WTC11 (cell line): Measurements from ENCODE around the gene CAPN15. TPM values are rescaled to one million over a fixed set of nuclear protein-coding genes. Genes with fewer than 3 reads are reported as not detected.

ENCODE experiments used
- ATAC-seq: fragments of 200-7000 bp; cut with Tn5 transposase; 2 replicates; pipeline ENCODE4 v1.10.0; 2021; ENCODE audit warnings: mild to moderate bottlenecking, moderate library complexity
- CTCF ChIA-PET: fragments of 300-600 bp; sonication (Branson Sonifier 250); formaldehyde crosslinking; loops from one replicate; lab custom pipeline; 2021; ENCODE audit warnings: antibody characterized with exemption; lab: Charles Lee
- POLR2A ChIA-PET: fragments of 350-600 bp; sonication (Branson Sonifier 250); formaldehyde crosslinking; loops from one replicate; lab custom pipeline; 2021; ENCODE audit warnings: antibody characterized with exemption; lab: Charles Lee
- DNase-seq: peaks from one replicate; pipeline ENCODE4 v3.0.0; 2021; ENCODE audit warnings: low spot score
- H3K27ac Mint-ChIP-seq: 2 replicates; pipeline ENCODE4 v1.8.0; 2021; ENCODE audit warnings: mixed read lengths
- H3K27me3 Mint-ChIP-seq: 2 replicates; pipeline ENCODE4 v1.8.0; 2021; ENCODE audit warnings: low read depth, mild to moderate bottlenecking, moderate library complexity, mixed read lengths
- H3K36me3 Mint-ChIP-seq: 2 replicates; pipeline ENCODE4 v1.8.0; 2021; ENCODE audit warnings: mixed read lengths
- H3K4me1 Mint-ChIP-seq: 2 replicates; pipeline ENCODE4 v1.8.0; 2022; ENCODE audit warnings: mixed read lengths
- H3K4me3 Mint-ChIP-seq: 2 replicates; pipeline ENCODE4 v1.8.0; 2021; ENCODE audit warnings: mild to moderate bottlenecking, moderate library complexity, mixed read lengths
- H3K9me3 Mint-ChIP-seq: 2 replicates; pipeline ENCODE4 v1.8.0; 2021; ENCODE audit warnings: mixed read lengths
- ATF6 ChIP-seq: sonication (generic); formaldehyde crosslinking; IDR thresholded peaks from 2 replicates; pipeline ENCODE4 v1.8.1; 2023; ENCODE audit warnings: mild to moderate bottlenecking, missing genetic modification reagents
- E2F5 ChIP-seq: sonication (generic); formaldehyde crosslinking; IDR thresholded peaks from 2 replicates; pipeline ENCODE4 v1.8.1; 2022; ENCODE audit warnings: mild to moderate bottlenecking, moderate library complexity, missing genetic modification reagents
- ELF4 ChIP-seq: sonication (generic); formaldehyde crosslinking; IDR thresholded peaks from 2 replicates; pipeline ENCODE4 v1.8.1; 2022; ENCODE audit warnings: low read depth, mild to moderate bottlenecking, moderate library complexity, missing genetic modification reagents
- ETV6 ChIP-seq: sonication (generic); formaldehyde crosslinking; IDR thresholded peaks from 2 replicates; pipeline ENCODE4 v1.8.1; 2022; ENCODE audit warnings: mild to moderate bottlenecking, missing genetic modification reagents
- FOXK1 ChIP-seq: sonication (generic); formaldehyde crosslinking; IDR thresholded peaks from 2 replicates; pipeline ENCODE4 v1.8.0; 2022; ENCODE audit warnings: mild to moderate bottlenecking, moderate library complexity, missing genetic modification reagents
- FOXP1 ChIP-seq: sonication (generic); formaldehyde crosslinking; IDR thresholded peaks from 2 replicates; pipeline ENCODE4 v1.8.0; 2022; ENCODE audit warnings: missing genetic modification reagents, mild to moderate bottlenecking, moderate library complexity, borderline replicate concordance
- GTF2I ChIP-seq: fragments of 250-450 bp; sonication (Bioruptor Pico); conservative IDR thresholded peaks from 2 replicates; pipeline ENCODE4 v1.4.0; 2021; ENCODE audit warnings: mild to moderate bottlenecking
- HMGXB4 ChIP-seq: sonication (generic); formaldehyde crosslinking; IDR thresholded peaks from 2 replicates; pipeline ENCODE4 v1.8.1; 2023; ENCODE audit warnings: mild to moderate bottlenecking, moderate library complexity, missing genetic modification reagents
- MLX ChIP-seq: sonication (generic); formaldehyde crosslinking; IDR thresholded peaks from 2 replicates; pipeline ENCODE4 v1.8.1; 2023; ENCODE audit warnings: mild to moderate bottlenecking, missing genetic modification reagents, moderate library complexity
- NFYB ChIP-seq: sonication (generic); formaldehyde crosslinking; conservative IDR thresholded peaks from 2 replicates; pipeline ENCODE4 v1.8.0; 2022; ENCODE audit warnings: low read depth, missing genetic modification reagents
- NR1H2 ChIP-seq: sonication (generic); formaldehyde crosslinking; IDR thresholded peaks from 2 replicates; pipeline ENCODE4 v1.9.0; 2021; ENCODE audit warnings: mild to moderate bottlenecking, moderate library complexity, missing genetic modification reagents
- PREB ChIP-seq: sonication (generic); formaldehyde crosslinking; IDR thresholded peaks from 2 replicates; pipeline ENCODE4 v1.8.1; 2022; ENCODE audit warnings: mild to moderate bottlenecking, missing genetic modification reagents, moderate library complexity, borderline replicate concordance
- SMAD3 ChIP-seq: sonication (generic); formaldehyde crosslinking; IDR thresholded peaks from 2 replicates; pipeline ENCODE4 v1.8.0; 2022; ENCODE audit warnings: missing genetic modification reagents, mild to moderate bottlenecking, borderline replicate concordance
- SOX15 ChIP-seq: fragments of 250-450 bp; sonication (Bioruptor Pico); IDR thresholded peaks from 2 replicates; pipeline ENCODE4 v1.9.0; 2021; ENCODE audit warnings: mild to moderate bottlenecking
- SP1 ChIP-seq: sonication (generic); formaldehyde crosslinking; conservative IDR thresholded peaks from 2 replicates; pipeline ENCODE4 v1.8.1; 2022; ENCODE audit warnings: missing genetic modification reagents
- ZNF219 ChIP-seq: sonication (generic); formaldehyde crosslinking; IDR thresholded peaks from 2 replicates; pipeline ENCODE4 v1.8.0; 2023; ENCODE audit warnings: missing genetic modification reagents, mild to moderate bottlenecking, borderline replicate concordance
- ZNF263 ChIP-seq: sonication (generic); formaldehyde crosslinking; IDR thresholded peaks from 2 replicates; pipeline ENCODE4 v1.8.1; 2022; ENCODE audit warnings: low read depth, mild to moderate bottlenecking, moderate library complexity, missing genetic modification reagents
- ZNF281 ChIP-seq: sonication (generic); formaldehyde crosslinking; IDR thresholded peaks from 2 replicates; pipeline ENCODE4 v1.8.0; 2023; ENCODE audit warnings: mild to moderate bottlenecking, missing genetic modification reagents
- total RNA-seq: library from RNA; stranded (reverse); gene quantifications from 3 replicates; pipeline ENCODE4 v1.2.3, GENCODE V29; 2021
- TF ChIP-seq, protein P1 (sequence below): fragments of 200-600 bp; IDR thresholded peaks from 2 replicates; pipeline ENCODE4 v1.8.0; 2022; ENCODE audit warnings: antibody characterized with exemption

The CAPN15 gene
- total RNA-seq, 1 experiment from 2014 or later: 110 TPM

GRCh38 chr16:546909-547770 is 19.6 kb downstream of the CAPN15 start:
- CTCF ChIA-PET: interaction anchor here (0.9 to 2.2 kb wide), 8 partner anchors 12 to 238 kb away, joined by 3 to 11 read pairs (median 5); partner anchors contain the start of gene NHLRC4
- TF ChIP-seq, protein P1, sequence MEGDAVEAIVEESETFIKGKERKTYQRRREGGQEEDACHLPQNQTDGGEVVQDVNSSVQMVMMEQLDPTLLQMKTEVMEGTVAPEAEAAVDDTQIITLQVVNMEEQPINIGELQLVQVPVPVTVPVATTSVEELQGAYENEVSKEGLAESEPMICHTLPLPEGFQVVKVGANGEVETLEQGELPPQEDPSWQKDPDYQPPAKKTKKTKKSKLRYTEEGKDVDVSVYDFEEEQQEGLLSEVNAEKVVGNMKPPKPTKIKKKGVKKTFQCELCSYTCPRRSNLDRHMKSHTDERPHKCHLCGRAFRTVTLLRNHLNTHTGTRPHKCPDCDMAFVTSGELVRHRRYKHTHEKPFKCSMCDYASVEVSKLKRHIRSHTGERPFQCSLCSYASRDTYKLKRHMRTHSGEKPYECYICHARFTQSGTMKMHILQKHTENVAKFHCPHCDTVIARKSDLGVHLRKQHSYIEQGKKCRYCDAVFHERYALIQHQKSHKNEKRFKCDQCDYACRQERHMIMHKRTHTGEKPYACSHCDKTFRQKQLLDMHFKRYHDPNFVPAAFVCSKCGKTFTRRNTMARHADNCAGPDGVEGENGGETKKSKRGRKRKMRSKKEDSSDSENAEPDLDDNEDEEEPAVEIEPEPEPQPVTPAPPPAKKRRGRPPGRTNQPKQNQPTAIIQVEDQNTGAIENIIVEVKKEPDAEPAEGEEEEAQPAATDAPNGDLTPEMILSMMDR: peak; percentile 38; the same call in 1 of the 2 replicates
- TF ChIP-seq ELF4: no peak
- no peak for TF ChIP-seq NR1H2 (CRISPR knock-in tag)
- no peak for TF ChIP-seq SOX15
- no peak for TF ChIP-seq E2F5
- TF ChIP-seq ATF6 (CRISPR knock-in tag): no peak
- no peak for TF ChIP-seq MLX (CRISPR knock-in tag)
- peak; percentile 92 for TF ChIP-seq ZNF263 (CRISPR knock-in tag)
- no peak; the same call in 1 of the 2 replicates for TF ChIP-seq HMGXB4 (CRISPR knock-in tag)
- TF ChIP-seq ETV6 (CRISPR knock-in tag): no peak
- no peak for TF ChIP-seq PREB (CRISPR knock-in tag)
- TF ChIP-seq FOXP1 (CRISPR knock-in tag): no peak
- TF ChIP-seq GTF2I (CRISPR knock-in tag): no peak
- H3K36me3 Mint-ChIP-seq: no peaks in the 10 kb centered on the region
- POLR2A ChIA-PET: no interaction called here
- peak; percentile 59 for ATAC-seq
- peak; percentile 88 for DNase-seq
- H3K4me3 Mint-ChIP-seq: no peak overlapping the region
- no peaks in the 10 kb centered on the region for H3K4me1 Mint-ChIP-seq
- no peaks in the 10 kb centered on the region for H3K9me3 Mint-ChIP-seq
- H3K27me3 Mint-ChIP-seq: no peaks in the 10 kb centered on the region
- no peak overlapping the region for H3K27ac Mint-ChIP-seq

GRCh38 chr16:548586-548985 is 21.1 kb downstream of the CAPN15 start:
- ChIA-PET CTCF (no interaction called here), POLR2A (no interaction called here)
- Mint-ChIP-seq H3K4me3 (no peak overlapping the region), H3K36me3 (no peaks in the 10 kb centered on the region), H3K27me3 (no peaks in the 10 kb centered on the region), H3K9me3 (no peaks in the 10 kb centered on the region), H3K27ac (no peak overlapping the region), H3K4me1 (no peaks in the 10 kb centered on the region)
- no peak for DNase-seq
- no peak for TF ChIP-seq SP1 (CRISPR knock-in tag)
- no peak for TF ChIP-seq ZNF281
- no peak for TF ChIP-seq NFYB (CRISPR knock-in tag)
- TF ChIP-seq SMAD3 (CRISPR knock-in tag): no peak
- no peak for TF ChIP-seq ZNF219 (CRISPR knock-in tag)
- no peak for TF ChIP-seq MLX (CRISPR knock-in tag)
- TF ChIP-seq NR1H2 (CRISPR knock-in tag): no peak
- TF ChIP-seq FOXP1 (CRISPR knock-in tag): no peak
- TF ChIP-seq FOXK1 (CRISPR knock-in tag): no peak
- ATAC-seq: no peak
